ENCODE data around the gene ATP5ME. TPM values are rescaled to one million over a fixed set of nuclear protein-coding genes. Genes with fewer than 3 reads are reported as not detected.

Gene ATP5ME
- total and polyA plus RNA-seq, 11 donors = 210 to 2,413 (median 800) TPM

DNA sequence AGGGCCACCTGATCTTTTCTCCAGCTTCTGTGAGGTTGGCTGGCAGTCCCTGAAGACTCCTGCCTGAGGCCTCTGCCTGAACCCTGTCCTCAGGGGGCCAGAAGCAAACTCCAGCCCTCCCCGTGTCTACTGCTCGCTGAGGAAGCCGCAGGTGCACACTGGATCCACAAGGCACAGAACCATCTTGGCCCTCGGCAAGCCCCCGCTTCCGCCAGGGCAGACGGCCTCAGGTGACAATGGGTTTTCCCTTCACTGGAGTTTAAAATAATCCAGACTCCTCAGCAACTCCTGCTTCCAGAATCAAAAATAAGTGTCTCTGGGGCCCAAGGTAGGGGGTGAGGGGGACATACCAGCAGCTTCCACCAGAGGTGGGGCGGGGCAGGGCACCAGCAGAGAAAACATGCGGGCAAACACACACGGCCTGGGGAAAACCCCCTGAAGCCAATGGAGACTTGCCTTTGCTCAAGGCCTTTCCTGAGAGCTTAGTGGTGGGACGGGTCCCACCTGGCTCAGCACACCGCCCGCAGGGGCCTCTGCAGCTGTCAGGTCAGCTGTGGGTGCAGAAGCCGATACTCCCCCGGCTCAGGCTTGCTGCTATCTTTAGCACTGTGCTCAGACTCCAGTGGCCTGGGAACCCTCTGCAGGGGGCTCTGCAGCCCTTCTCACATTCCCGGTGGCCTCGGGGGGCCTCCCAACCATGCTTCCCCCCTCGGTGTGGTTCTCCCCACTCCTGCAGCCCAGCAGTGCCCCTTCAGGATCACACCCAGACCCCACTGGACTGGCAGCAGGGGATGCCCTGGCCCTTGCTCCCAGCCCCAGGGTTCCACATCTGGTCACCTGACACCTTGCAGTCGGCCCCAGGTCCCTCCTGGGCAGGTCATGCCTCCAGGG is 2.1 kb upstream of the ATP5ME start:
- DNase-seq = peak in 1 of 5 donors; percentile 44
- 54 to 78% (median 62%) methylated on average over 7 to 19 of the region's 19 CpGs for WGBS, 4 donors
- intact Hi-C loops (cut with DNase I) = loop anchor here in 3 of 10 donors (10.0 kb wide), 2 partner anchors 201 to 431 kb away; no protein-coding TSS in a partner anchor
- Histone ChIP-seq H3K36me3 (peaks cover 0 to 21% (median 18%) of the 10 kb centered on the region in 9 donors), H3K27me3 (no peaks in the 10 kb centered on the region), H3K4me1 (peaks cover 12 to 41% (median 28%) of the 10 kb centered on the region in 12 donors), H3K9me3 (no peaks in the 10 kb centered on the region), H3K27ac (no peak overlapping the region), H3K4me3 (no peak overlapping the region)
- TF ChIP-seq POLR2A (IDR thresholded peaks at IDR 0.05) (no peak), CTCF (IDR thresholded peaks at IDR 0.05) (no peak)
- no peak for ATAC-seq

DNA sequence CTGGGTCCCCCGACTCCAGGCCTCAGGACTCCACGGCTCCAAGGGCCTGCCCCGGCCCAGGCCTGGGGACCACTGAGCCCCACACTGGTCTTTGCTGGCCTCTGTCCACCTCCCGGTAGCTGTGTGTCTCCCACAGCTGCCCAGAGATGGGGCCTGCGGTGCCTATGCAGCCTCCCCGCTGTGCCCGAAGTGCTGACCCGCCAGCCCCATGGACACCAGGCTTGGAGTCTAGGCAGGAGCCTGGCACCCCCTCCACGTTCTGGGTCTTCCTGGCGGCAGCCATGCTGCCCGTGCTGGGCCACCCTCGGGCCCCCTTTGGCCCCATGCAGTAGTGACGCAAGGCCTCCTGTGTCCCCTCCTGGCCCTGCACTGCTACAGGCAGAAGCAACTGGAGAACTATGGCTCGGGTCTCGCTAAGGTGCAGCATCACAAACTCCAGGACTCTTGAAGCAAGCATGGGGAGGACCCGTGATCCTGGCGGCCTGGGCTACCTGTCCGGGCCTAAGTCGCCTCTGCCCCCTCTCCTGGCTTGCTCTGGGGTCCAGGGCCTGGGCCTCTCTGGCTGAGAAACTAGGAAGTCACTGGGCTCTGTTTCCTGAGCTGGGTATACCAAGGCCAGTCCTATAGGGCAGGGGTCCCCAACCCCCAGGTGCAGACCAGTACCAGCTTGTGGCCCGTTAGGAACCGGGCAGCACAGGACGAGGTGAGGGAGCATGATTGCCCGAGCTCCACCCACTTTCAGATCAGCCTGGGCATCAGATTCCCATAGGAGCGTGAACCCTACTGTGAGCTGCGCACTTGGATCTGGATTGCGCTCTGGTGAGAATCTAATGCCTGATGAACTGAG is 1.2 kb upstream of the ATP5ME start:
- H3K4me1 ChIP-seq = peaks cover 6 to 32% (median 19%) of the 10 kb centered on the region in 12 donors
- TF ChIP-seq POLR2A (IDR thresholded peaks at IDR 0.05) (no peak), CTCF (IDR thresholded peaks at IDR 0.05) (no peak)
- DNase-seq (peak in 2 of 5 donors; percentile 43 to 44), ATAC-seq (peak in 3 of 4 donors; percentile 4 to 15 (median 6))
- H3K36me3 ChIP-seq = peaks cover 0 to 29% (median 26%) of the 10 kb centered on the region in 9 donors
- peak overlapping the region; percentile 83 to 98 (median 93) for H3K27ac ChIP-seq
- intact Hi-C loops (cut with DNase I) = loop anchor here in 3 of 10 donors (10.0 kb wide), 2 partner anchors 200 to 430 kb away; no protein-coding TSS in a partner anchor
- no peaks in the 10 kb centered on the region for H3K9me3 ChIP-seq
- H3K4me3 ChIP-seq = peak overlapping the region; percentile 56 to 99 (median 90)
- no peaks in the 10 kb centered on the region for H3K27me3 ChIP-seq
- 64 to 70% (median 66%) methylated on average over 13 to 26 of the region's 26 CpGs for WGBS, 4 donors

DNA sequence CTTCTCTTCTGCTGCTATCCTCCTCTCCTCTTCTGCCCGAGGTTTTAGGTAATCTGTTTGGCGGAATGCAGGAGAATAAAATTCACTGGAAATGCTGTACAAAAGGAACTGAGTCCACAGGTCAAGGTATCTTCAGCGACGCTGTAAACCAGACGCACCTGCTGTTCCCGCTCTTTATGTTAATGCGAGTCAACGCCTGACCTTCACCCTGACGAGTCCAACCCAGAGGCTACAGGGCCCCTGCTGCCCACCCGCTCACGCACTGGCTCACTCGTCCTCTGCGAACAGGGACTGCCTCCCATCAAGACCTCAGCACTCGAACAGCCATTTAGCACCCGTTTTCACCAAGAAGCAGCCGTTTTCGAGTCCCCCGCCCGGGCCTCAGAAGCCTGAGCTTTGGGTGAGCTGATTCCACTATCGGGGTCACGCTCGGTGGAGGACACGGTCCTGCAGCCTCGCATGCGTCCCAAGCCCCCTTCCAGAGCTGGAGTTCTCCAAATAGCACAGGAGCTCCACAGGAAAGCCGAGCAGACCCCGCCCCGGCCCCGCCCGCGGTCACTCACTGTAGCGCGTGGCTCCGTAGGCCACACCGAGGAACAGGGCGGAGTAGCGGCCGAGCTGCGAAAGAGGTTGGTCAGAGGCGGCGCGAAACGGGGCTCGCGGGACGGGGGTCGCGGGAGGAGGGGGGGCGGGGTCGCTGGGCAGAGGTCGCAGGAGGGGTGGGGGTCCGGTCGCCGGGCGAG is 556 bp downstream of the ATP5ME start:
- 6 to 14% (median 10%) methylated on average over 30 to 55 of the region's 55 CpGs for WGBS, 4 donors
- H3K9me3 ChIP-seq = no peaks in the 10 kb centered on the region
- intact Hi-C loops (cut with DNase I) = loop anchor here in 4 of 10 donors (1.0 to 10.0 kb wide), 4 partner anchors 32 to 431 kb away; partner anchors contain the start of gene PCGF3 (in 1 of the 4)
- H3K27me3 ChIP-seq = no peaks in the 10 kb centered on the region
- peaks cover 0 to 30% (median 26%) of the 10 kb centered on the region in 9 donors for H3K36me3 ChIP-seq
- peak overlapping the region; percentile 47 to 98 (median 92) for H3K27ac ChIP-seq
- peak in 4 of 5 donors; percentile 58 to 81 (median 66) for DNase-seq
- H3K4me1 ChIP-seq = peaks cover 6 to 30% (median 17%) of the 10 kb centered on the region in 12 donors
- peak overlapping the region; percentile 56 to 99 (median 90) for H3K4me3 ChIP-seq
- ATAC-seq = peak in 3 of 4 donors; percentile 21 to 46 (median 41)
- TF ChIP-seq POLR2A (IDR thresholded peaks at IDR 0.05) = no peak
- no peak for TF ChIP-seq CTCF (IDR thresholded peaks at IDR 0.05)

Data from heart left ventricle (tissue), 16 donors.